ENCODE data around the gene GPR37L1. TPM values are rescaled to one million over a fixed set of nuclear protein-coding genes. Genes with fewer than 3 reads are reported as not detected.
A peak's percentile ranks its signal among the peaks of the same experiment; 100 is the strongest.

The GPR37L1 gene
- polyA plus RNA-seq, 4 donors = 0.10 to 0.37 (median 0.22) TPM; not detected in 1

DNA sequence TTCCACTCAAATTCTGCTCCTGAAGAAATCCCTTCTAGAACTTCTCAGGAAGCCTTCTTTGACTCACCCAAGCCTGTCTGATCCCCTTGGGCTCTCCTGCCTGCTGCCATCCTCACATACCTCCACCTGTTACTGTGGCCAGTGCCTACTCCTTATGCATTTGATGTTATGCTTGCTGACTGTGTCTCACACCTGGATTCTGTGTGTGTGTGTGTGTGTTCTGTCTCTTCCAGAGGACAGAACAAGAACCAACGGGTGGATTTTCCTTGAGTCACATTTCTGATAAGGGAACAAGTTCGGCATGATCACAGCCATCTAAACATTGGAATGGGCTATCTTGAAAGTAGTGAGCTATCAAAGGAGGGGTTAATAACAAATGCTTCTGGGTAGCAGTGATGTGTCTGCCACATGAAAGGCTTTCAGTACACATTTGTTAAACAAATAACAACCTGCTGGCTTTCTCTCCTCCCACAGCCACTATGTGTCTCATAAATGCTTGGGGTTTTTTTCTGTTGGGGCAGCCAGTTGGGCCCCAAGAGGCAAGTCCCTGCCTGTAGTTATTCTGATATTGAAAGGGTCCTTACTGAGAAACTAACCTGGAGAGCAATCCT lies 8.9 kb upstream of the GPR37L1 start:
- Histone ChIP-seq H3K9me3 (ENCODE audit: control insufficient read depth in 2 of 2, insufficient read depth in 1 of 2, low read depth in 1 of 2, low read length in 1 of 2) (no peaks in the 10 kb centered on the region), H3K4me3 (ENCODE audit: low read depth in 1 of 3, low read length in 3 of 3) (no peak overlapping the region), H3K27ac (ENCODE audit: low read depth in 1 of 3, low read length in 2 of 3) (peak overlapping the region; percentile 61 to 89 (median 82)), H3K4me1 (ENCODE audit: control insufficient read depth in 3 of 3, insufficient read depth in 2 of 3, low read depth in 1 of 3, low read length in 2 of 3) (peaks cover 6 to 58% (median 10%) of the 10 kb centered on the region in 3 donors), H3K36me3 (ENCODE audit: control insufficient read depth in 3 of 3, insufficient read depth in 2 of 3, low read depth in 1 of 3, low read length in 3 of 3) (no peaks in the 10 kb centered on the region), H3K27me3 (ENCODE audit: control insufficient read depth in 3 of 3, insufficient read depth in 3 of 3, low read length in 3 of 3) (no peaks in the 10 kb centered on the region)
- FAIRE-seq = no peak
- peak in 1 of 2 donors; percentile 46 for DNase-seq
- 15 to 43% (median 19%) methylated on average over 2 of the region's 2 CpGs for WGBS, 3 donors

DNA sequence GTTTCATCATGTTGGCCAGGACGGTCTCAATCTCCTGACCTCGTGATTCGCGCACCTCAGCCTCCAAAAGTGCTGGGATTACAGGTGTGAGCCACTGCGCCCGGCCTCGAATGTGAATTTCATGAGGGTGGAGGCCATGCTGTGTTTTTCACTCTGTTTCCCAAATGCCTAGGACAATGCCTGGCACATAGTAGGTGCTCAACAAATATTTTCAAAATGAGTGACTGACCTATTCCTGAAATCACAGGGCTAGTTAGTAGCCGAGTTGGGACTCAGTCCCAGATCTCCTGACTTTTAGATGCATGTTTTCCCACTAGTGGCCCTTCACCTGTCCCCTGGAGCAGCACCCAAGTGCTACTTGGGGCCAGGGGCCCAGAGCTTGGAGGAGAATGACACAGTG lies 6.4 kb upstream of the GPR37L1 start:
- Histone ChIP-seq H3K4me3 (ENCODE audit: low read depth in 1 of 3, low read length in 3 of 3) (no peak overlapping the region), H3K27me3 (ENCODE audit: control insufficient read depth in 3 of 3, insufficient read depth in 3 of 3, low read length in 3 of 3) (no peaks in the 10 kb centered on the region), H3K36me3 (ENCODE audit: control insufficient read depth in 3 of 3, insufficient read depth in 2 of 3, low read depth in 1 of 3, low read length in 3 of 3) (no peaks in the 10 kb centered on the region), H3K4me1 (ENCODE audit: control insufficient read depth in 3 of 3, insufficient read depth in 2 of 3, low read depth in 1 of 3, low read length in 2 of 3) (peaks cover 2 to 39% (median 2%) of the 10 kb centered on the region in 3 donors), H3K27ac (ENCODE audit: low read depth in 1 of 3, low read length in 2 of 3) (no peak overlapping the region), H3K9me3 (ENCODE audit: control insufficient read depth in 2 of 2, insufficient read depth in 1 of 2, low read depth in 1 of 2, low read length in 1 of 2) (no peaks in the 10 kb centered on the region)
- FAIRE-seq (no peak), DNase-seq (no peak)
- 91 to 95% (median 94%) methylated on average over 8 of the region's 8 CpGs for WGBS, 3 donors

DNA sequence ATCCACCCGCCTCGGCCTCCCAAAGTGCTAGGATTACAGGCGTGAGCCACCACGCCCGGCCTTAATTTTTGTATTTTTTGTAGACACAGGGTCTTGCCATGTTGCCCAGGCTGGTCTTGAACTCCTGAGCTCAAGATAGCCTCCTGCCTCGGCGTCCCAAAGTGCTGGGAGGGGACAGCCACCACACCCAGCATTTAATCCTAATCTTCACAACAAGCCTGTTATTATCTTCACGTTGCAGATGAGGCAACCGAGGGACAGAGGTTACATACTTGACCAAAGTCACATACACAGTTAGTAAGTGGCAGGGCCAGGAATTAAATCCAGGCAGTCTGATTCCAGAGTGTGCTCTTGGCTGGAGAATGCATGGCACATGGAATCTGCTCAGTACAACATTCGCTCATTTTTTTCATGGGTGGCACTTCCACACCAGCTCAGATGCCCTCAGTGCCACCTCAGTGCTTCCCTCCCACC lies 4.8 kb upstream of the GPR37L1 start:
- DNase-seq = peak; percentile 67 to 95
- Histone ChIP-seq H3K27me3 (ENCODE audit: control insufficient read depth in 3 of 3, insufficient read depth in 3 of 3, low read length in 3 of 3) (no peaks in the 10 kb centered on the region), H3K4me1 (ENCODE audit: control insufficient read depth in 3 of 3, insufficient read depth in 2 of 3, low read depth in 1 of 3, low read length in 2 of 3) (peaks cover 2 to 37% (median 2%) of the 10 kb centered on the region in 3 donors), H3K9me3 (ENCODE audit: control insufficient read depth in 2 of 2, insufficient read depth in 1 of 2, low read depth in 1 of 2, low read length in 1 of 2) (no peaks in the 10 kb centered on the region), H3K36me3 (ENCODE audit: control insufficient read depth in 3 of 3, insufficient read depth in 2 of 3, low read depth in 1 of 3, low read length in 3 of 3) (no peaks in the 10 kb centered on the region), H3K27ac (ENCODE audit: low read depth in 1 of 3, low read length in 2 of 3) (peak overlapping the region; percentile 66 to 86 (median 76)), H3K4me3 (ENCODE audit: low read depth in 1 of 3, low read length in 3 of 3) (no peak overlapping the region)
- no peak for FAIRE-seq
- 44 to 69% (median 56%) methylated on average over 10 of the region's 10 CpGs for WGBS, 3 donors

DNA sequence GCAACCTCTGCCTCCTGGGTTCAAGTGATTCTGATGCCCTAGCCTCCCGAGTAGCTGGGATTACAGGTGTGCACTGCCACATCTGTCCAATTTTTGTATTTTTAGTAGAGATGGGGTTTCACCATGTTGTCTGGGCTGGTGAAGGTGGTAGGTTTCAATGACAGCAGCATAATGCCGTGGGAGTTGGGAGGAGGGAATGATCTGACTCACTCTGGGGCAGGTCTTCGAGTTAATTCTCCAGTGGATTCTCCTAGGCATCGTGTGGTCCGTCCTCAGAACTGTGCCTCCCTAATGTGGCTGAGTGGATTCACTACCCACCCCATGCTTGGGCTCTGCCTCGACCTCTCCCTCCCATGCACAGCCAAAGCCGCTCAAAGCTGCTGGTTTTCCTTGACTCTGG lies 1.7 kb upstream of the GPR37L1 start:
- H3K27me3 ChIP-seq (ENCODE audit: control insufficient read depth in 3 of 3, insufficient read depth in 3 of 3, low read length in 3 of 3) = no peaks in the 10 kb centered on the region
- peaks cover 0 to 10% (median 0%) of the 10 kb centered on the region in 3 donors for H3K4me1 ChIP-seq (ENCODE audit: control insufficient read depth in 3 of 3, insufficient read depth in 2 of 3, low read depth in 1 of 3, low read length in 2 of 3)
- DNase-seq (no peak), FAIRE-seq (no peak)
- no peaks in the 10 kb centered on the region for H3K9me3 ChIP-seq (ENCODE audit: control insufficient read depth in 2 of 2, insufficient read depth in 1 of 2, low read depth in 1 of 2, low read length in 1 of 2)
- WGBS, 3 donors = 62 to 74% (median 68%) methylated on average over 7 of the region's 7 CpGs
- H3K4me3 ChIP-seq (ENCODE audit: low read depth in 1 of 3, low read length in 3 of 3) = no peak overlapping the region
- no peaks in the 10 kb centered on the region for H3K36me3 ChIP-seq (ENCODE audit: control insufficient read depth in 3 of 3, insufficient read depth in 2 of 3, low read depth in 1 of 3, low read length in 3 of 3)
- H3K27ac ChIP-seq (ENCODE audit: low read depth in 1 of 3, low read length in 2 of 3) = no peak overlapping the region

DNA sequence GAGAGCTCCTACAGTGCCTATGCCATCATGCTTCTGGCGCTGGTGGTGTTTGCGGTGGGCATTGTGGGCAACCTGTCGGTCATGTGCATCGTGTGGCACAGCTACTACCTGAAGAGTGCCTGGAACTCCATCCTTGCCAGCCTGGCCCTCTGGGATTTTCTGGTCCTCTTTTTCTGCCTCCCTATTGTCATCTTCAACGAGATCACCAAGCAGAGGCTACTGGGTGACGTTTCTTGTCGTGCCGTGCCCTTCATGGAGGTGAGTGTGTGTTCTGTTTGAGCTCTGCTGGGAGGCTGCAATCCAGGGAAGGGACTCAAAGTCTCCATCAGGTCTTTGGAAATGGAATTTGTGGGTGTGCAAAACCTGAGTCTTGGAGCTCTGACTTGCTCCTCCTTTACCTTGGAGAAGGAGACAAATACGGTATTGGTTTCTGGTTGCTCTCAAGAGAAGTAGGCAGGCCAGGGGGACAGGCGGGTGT lies 658 bp downstream of the GPR37L1 start:
- no peak for FAIRE-seq
- Histone ChIP-seq H3K4me1 (ENCODE audit: control insufficient read depth in 3 of 3, insufficient read depth in 2 of 3, low read depth in 1 of 3, low read length in 2 of 3) (peaks cover 0 to 4% (median 0%) of the 10 kb centered on the region in 3 donors), H3K36me3 (ENCODE audit: control insufficient read depth in 3 of 3, insufficient read depth in 2 of 3, low read depth in 1 of 3, low read length in 3 of 3) (peaks cover 0 to 4% (median 0%) of the 10 kb centered on the region in 3 donors), H3K27ac (ENCODE audit: low read depth in 1 of 3, low read length in 2 of 3) (no peak overlapping the region), H3K27me3 (ENCODE audit: control insufficient read depth in 3 of 3, insufficient read depth in 3 of 3, low read length in 3 of 3) (no peaks in the 10 kb centered on the region), H3K4me3 (ENCODE audit: low read depth in 1 of 3, low read length in 3 of 3) (no peak overlapping the region), H3K9me3 (ENCODE audit: control insufficient read depth in 2 of 2, insufficient read depth in 1 of 2, low read depth in 1 of 2, low read length in 1 of 2) (no peaks in the 10 kb centered on the region)
- no peak for DNase-seq
- WGBS, 3 donors = 85 to 89% (median 86%) methylated on average over 10 of the region's 10 CpGs

DNA sequence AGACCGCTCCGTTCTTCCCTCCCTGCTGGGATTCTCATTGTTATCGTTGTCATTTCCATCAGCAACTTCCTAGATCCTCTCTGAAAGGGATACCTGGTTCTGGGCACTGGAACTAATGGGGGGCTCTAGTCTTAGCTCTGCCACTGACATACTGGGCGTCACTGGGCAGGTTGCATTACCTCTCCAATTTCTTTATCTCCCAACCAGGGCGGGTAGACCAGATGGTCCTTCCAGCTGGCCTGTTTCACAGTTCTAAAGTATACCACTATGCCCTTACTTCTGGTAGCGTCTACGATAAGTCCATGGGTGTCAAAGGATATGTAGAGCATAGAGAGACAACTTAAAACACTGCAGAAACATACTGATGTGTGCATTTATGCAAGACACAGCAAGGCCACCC lies 1.4 kb downstream of the GPR37L1 start:
- FAIRE-seq = no peak
- peaks cover 0 to 4% (median 0%) of the 10 kb centered on the region in 3 donors for H3K36me3 ChIP-seq (ENCODE audit: control insufficient read depth in 3 of 3, insufficient read depth in 2 of 3, low read depth in 1 of 3, low read length in 3 of 3)
- H3K9me3 ChIP-seq (ENCODE audit: control insufficient read depth in 2 of 2, insufficient read depth in 1 of 2, low read depth in 1 of 2, low read length in 1 of 2) = no peaks in the 10 kb centered on the region
- 78 to 85% (median 80%) methylated on average over 7 of the region's 7 CpGs for WGBS, 3 donors
- DNase-seq = no peak
- no peaks in the 10 kb centered on the region for H3K27me3 ChIP-seq (ENCODE audit: control insufficient read depth in 3 of 3, insufficient read depth in 3 of 3, low read length in 3 of 3)
- no peaks in the 10 kb centered on the region for H3K4me1 ChIP-seq (ENCODE audit: control insufficient read depth in 3 of 3, insufficient read depth in 2 of 3, low read depth in 1 of 3, low read length in 2 of 3)
- no peak overlapping the region for H3K27ac ChIP-seq (ENCODE audit: low read depth in 1 of 3, low read length in 2 of 3)
- no peak overlapping the region for H3K4me3 ChIP-seq (ENCODE audit: low read depth in 1 of 3, low read length in 3 of 3)

GRCh38 chr1:202125611-202126010 lies 2.9 kb downstream of the GPR37L1 start:
- no peak overlapping the region for H3K4me3 ChIP-seq (ENCODE audit: low read depth in 1 of 3, low read length in 3 of 3)
- H3K27me3 ChIP-seq (ENCODE audit: control insufficient read depth in 3 of 3, insufficient read depth in 3 of 3, low read length in 3 of 3) = no peaks in the 10 kb centered on the region
- H3K36me3 ChIP-seq (ENCODE audit: control insufficient read depth in 3 of 3, insufficient read depth in 2 of 3, low read depth in 1 of 3, low read length in 3 of 3) = peaks cover 0 to 7% (median 0%) of the 10 kb centered on the region in 3 donors
- no peak for FAIRE-seq
- no peaks in the 10 kb centered on the region for H3K4me1 ChIP-seq (ENCODE audit: control insufficient read depth in 3 of 3, insufficient read depth in 2 of 3, low read depth in 1 of 3, low read length in 2 of 3)
- no peaks in the 10 kb centered on the region for H3K9me3 ChIP-seq (ENCODE audit: control insufficient read depth in 2 of 2, insufficient read depth in 1 of 2, low read depth in 1 of 2, low read length in 1 of 2)
- 87 to 91% (median 88%) methylated on average over 8 of the region's 8 CpGs for WGBS, 3 donors
- H3K27ac ChIP-seq (ENCODE audit: low read depth in 1 of 3, low read length in 2 of 3) = no peak overlapping the region
- no peak for DNase-seq

DNA sequence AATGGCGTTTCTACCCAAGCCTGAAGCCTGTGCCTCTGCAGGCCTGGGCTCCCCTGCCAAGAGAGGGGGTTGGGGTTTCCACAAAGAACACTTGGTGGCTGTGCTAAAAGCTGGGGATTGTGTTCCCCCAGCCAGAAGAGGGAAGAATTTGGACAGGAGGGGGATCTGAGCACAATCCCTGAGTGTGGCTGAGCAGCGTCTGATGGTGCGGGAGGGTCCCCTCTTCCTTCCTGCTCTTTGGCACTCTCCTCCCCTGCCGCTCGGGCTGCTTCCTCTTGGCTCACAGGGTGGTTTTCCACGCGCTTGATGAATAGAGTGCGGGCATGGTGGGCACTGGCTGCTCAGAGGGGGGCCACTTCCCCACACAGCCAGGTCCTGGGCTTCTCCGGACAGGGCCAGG lies 3.7 kb downstream of the GPR37L1 start:
- no peak for FAIRE-seq
- WGBS, 3 donors = 55 to 66% (median 59%) methylated on average over 9 of the region's 9 CpGs

More for the DNA sequence above, 3.7 kb downstream of the GPR37L1 start:
- Histone ChIP-seq H3K4me3 (ENCODE audit: low read depth in 1 of 3, low read length in 3 of 3) (no peak overlapping the region), H3K4me1 (ENCODE audit: control insufficient read depth in 3 of 3, insufficient read depth in 2 of 3, low read depth in 1 of 3, low read length in 2 of 3) (no peaks in the 10 kb centered on the region), H3K27me3 (ENCODE audit: control insufficient read depth in 3 of 3, insufficient read depth in 3 of 3, low read length in 3 of 3) (no peaks in the 10 kb centered on the region), H3K27ac (ENCODE audit: low read depth in 1 of 3, low read length in 2 of 3) (no peak overlapping the region), H3K9me3 (ENCODE audit: control insufficient read depth in 2 of 2, insufficient read depth in 1 of 2, low read depth in 1 of 2, low read length in 1 of 2) (no peaks in the 10 kb centered on the region), H3K36me3 (ENCODE audit: control insufficient read depth in 3 of 3, insufficient read depth in 2 of 3, low read depth in 1 of 3, low read length in 3 of 3) (peaks cover 0 to 7% (median 0%) of the 10 kb centered on the region in 3 donors)
- DNase-seq = no peak
